Tibial artery (tissue), 4 donors: Measurements from ENCODE around the gene MOB1A.
A peak's percentile ranks its signal among the peaks of the same experiment; 100 is the strongest.

Experiments used
- DNase-seq, 2 donors: peaks; one replicate each; pipeline ENCODE4 v3.0.0-alpha.2; 2019
- H3K27ac ChIP-seq, 2 donors: fragments of 200-600 bp; sonication (generic) in 1 of 2; 1 replicate in 1 of 2; 2 replicates in 1 of 2; pipeline ENCODE4 v1.5.1; 2018 to 2019; ENCODE audit warnings: mild to moderate bottlenecking in 1 of 2
- H3K27me3 ChIP-seq, 2 donors: fragments of 200-600 bp; sonication (generic) in 1 of 2; one replicate each; pipeline versions ENCODE4 v1.5.1 to v1.6.0; 2016 to 2019
- H3K36me3 ChIP-seq, 3 donors: fragments of 200-600 bp; sonication (generic) in 2 of 3; one replicate each; pipeline ENCODE4 v1.5.1; 2016 to 2019; ENCODE audit warnings: mild to moderate bottlenecking in 2 of 3
- H3K4me1 ChIP-seq, 4 donors: fragments of 200-600 bp; sonication (generic) in 2 of 4; 1 replicate in 3 of 4; 2 replicates in 1 of 4; pipeline ENCODE4 v1.5.1; 2016 to 2019
- H3K4me3 ChIP-seq, 2 donors: fragments of 200-600 bp; sonication (generic) in 1 of 2; 1 replicate in 1 of 2; 2 replicates in 1 of 2; pipeline ENCODE4 v1.5.1; 2018 to 2019; ENCODE audit warnings: mild to moderate bottlenecking in 2 of 2
- H3K9me3 ChIP-seq, 3 donors: fragments of 200-600 bp; sonication (generic) in 1 of 3; one replicate each; pipeline ENCODE4 v1.5.1; 2016 to 2019
- CTCF ChIP-seq, 2 experiments: fragments of 200-600 bp in 1 of 2; fragments of 450-650 bp in 1 of 2; IDR thresholded peaks; one replicate each; pipeline ENCODE4 v1.5.1; 2017 to 2019; ENCODE audit warnings: antibody characterized with exemption in 2 of 2, mild to moderate bottlenecking in 1 of 2, moderate library complexity in 1 of 2
- intact Hi-C: fragments of 100-400 bp; cut with DNase I; formaldehyde crosslinking; loops from one replicate; pipeline ENCODE4 v1.15.0; 2023; ENCODE audit warnings: low total_unique reads

The MOB1A gene

GRCh38 chr2:74198461-74199274 is 20.0 kb upstream of the MOB1A start, which contains the start of gene MTHFD2:
MTHFD2 (plus strand) TSS chr2:74198615; CDS start chr2:74198642, 27 bp downstream.
- peak; percentile 86 to 90 for TF ChIP-seq CTCF (IDR thresholded peaks at IDR 0.05)
- Histone ChIP-seq H3K27me3 (no peaks in the 10 kb centered on the region), H3K4me1 (peaks cover 0 to 40% (median 29%) of the 10 kb centered on the region in 4 donors), H3K27ac (peak within 1 kb of the TSS; percentile 95 to 97), H3K4me3 (peak within 1 kb of the TSS; percentile 91 to 97), H3K36me3 (no peaks in the 10 kb centered on the region), H3K9me3 (no peaks in the 10 kb centered on the region)
- peak; percentile 89 to 95 for DNase-seq
- intact Hi-C loops: loop anchor here (2.0 kb wide), 1 partner anchor 18 kb away; no protein-coding TSS in a partner anchor

- TF ChIP-seq CTCF (IDR thresholded peaks at IDR 0.05): no peak
- no peaks in the 10 kb centered on the region for H3K9me3 ChIP-seq
- H3K4me1 ChIP-seq: peaks cover 0 to 34% (median 23%) of the 10 kb centered on the region in 4 donors
- peak overlapping the region; percentile 95 to 97 for H3K27ac ChIP-seq
- H3K27me3 ChIP-seq: no peaks in the 10 kb centered on the region
- DNase-seq: no peak
- H3K36me3 ChIP-seq: no peaks in the 10 kb centered on the region
- peak overlapping the region; percentile 91 to 97 for H3K4me3 ChIP-seq
- intact Hi-C loops: loop anchor here (2.0 kb wide), 1 partner anchor 17 kb away; no protein-coding TSS in a partner anchor
These were observed 19.4 kb upstream of the MOB1A start for GRCh38 chr2:74198023-74198460.

- no peak for DNase-seq
- Histone ChIP-seq H3K27ac (no peak overlapping the region), H3K4me3 (no peak overlapping the region), H3K27me3 (no peaks in the 10 kb centered on the region), H3K4me1 (peaks cover 0 to 24% (median 13%) of the 10 kb centered on the region in 4 donors), H3K9me3 (no peaks in the 10 kb centered on the region), H3K36me3 (no peaks in the 10 kb centered on the region)
- TF ChIP-seq CTCF (IDR thresholded peaks at IDR 0.05): no peak
- intact Hi-C loops: no loop called here
These were observed 18.4 kb upstream of the MOB1A start for GRCh38 chr2:74197049-74197448.

GRCh38 chr2:74194799-74195198 is 16.1 kb upstream of the MOB1A start:
- intact Hi-C loops: no loop called here
- no peak overlapping the region for H3K4me3 ChIP-seq

More at GRCh38 chr2:74194799-74195198, 16.1 kb upstream of the MOB1A start:
- Histone ChIP-seq H3K4me1 (peaks cover 0 to 6% (median 3%) of the 10 kb centered on the region in 4 donors), H3K9me3 (no peaks in the 10 kb centered on the region), H3K27me3 (no peaks in the 10 kb centered on the region), H3K36me3 (no peaks in the 10 kb centered on the region), H3K27ac (no peak overlapping the region)
- no peak for TF ChIP-seq CTCF (IDR thresholded peaks at IDR 0.05)
- no peak for DNase-seq
